ENCODE measurements around the gene NCAM2.

NCAM2 gene

GRCh38 chr21:21434944-21435343 is 436.7 kb downstream of the NCAM2 start:
- no peaks in the 10 kb centered on the region for H3K36me3 ChIP-seq (ENCODE audit: insufficient read depth, low read length)
- H3K79me2 ChIP-seq (ENCODE audit: insufficient read depth, low read length): no peaks in the 10 kb centered on the region
- no peaks in the 10 kb centered on the region for H3K27me3 ChIP-seq (ENCODE audit: insufficient read depth, low read length, poor library complexity, severe bottlenecking)
- H3F3A ChIP-seq (ENCODE audit: low read depth): no peaks in the 10 kb centered on the region
- no peak overlapping the region for H3K4me2 ChIP-seq (ENCODE audit: low read depth, low read length, poor library complexity, severe bottlenecking)
- H3K9me3 ChIP-seq (ENCODE audit: insufficient read depth, low read depth, low read length): no peaks in the 10 kb centered on the region
- H3K4me3 ChIP-seq (ENCODE audit: low read length, poor library complexity, severe bottlenecking): no peak overlapping the region
- H2AFZ ChIP-seq (ENCODE audit: low read length): no peak overlapping the region
- H3K9ac ChIP-seq (ENCODE audit: low read depth, low read length, poor library complexity, severe bottlenecking): no peak overlapping the region
- no peaks in the 10 kb centered on the region for H3K9me2 ChIP-seq (replicated peaks; ENCODE audit: low read depth, low read length)
- no peak for TF ChIP-seq EZH2phosphoT487 (IDR thresholded peaks at IDR 0.05; ENCODE audit: borderline replicate concordance)
- TF ChIP-seq, protein P1, sequence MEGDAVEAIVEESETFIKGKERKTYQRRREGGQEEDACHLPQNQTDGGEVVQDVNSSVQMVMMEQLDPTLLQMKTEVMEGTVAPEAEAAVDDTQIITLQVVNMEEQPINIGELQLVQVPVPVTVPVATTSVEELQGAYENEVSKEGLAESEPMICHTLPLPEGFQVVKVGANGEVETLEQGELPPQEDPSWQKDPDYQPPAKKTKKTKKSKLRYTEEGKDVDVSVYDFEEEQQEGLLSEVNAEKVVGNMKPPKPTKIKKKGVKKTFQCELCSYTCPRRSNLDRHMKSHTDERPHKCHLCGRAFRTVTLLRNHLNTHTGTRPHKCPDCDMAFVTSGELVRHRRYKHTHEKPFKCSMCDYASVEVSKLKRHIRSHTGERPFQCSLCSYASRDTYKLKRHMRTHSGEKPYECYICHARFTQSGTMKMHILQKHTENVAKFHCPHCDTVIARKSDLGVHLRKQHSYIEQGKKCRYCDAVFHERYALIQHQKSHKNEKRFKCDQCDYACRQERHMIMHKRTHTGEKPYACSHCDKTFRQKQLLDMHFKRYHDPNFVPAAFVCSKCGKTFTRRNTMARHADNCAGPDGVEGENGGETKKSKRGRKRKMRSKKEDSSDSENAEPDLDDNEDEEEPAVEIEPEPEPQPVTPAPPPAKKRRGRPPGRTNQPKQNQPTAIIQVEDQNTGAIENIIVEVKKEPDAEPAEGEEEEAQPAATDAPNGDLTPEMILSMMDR (conservative IDR thresholded peaks at IDR 0.05; ENCODE audit: low read length): no peak
- no peaks in the 10 kb centered on the region for H3K4me1 ChIP-seq (ENCODE audit: insufficient read depth, low read length, poor library complexity, severe bottlenecking)
- no peaks in the 10 kb centered on the region for H4K20me1 ChIP-seq (ENCODE audit: insufficient read depth, low read length, poor library complexity, severe bottlenecking)

DNA sequence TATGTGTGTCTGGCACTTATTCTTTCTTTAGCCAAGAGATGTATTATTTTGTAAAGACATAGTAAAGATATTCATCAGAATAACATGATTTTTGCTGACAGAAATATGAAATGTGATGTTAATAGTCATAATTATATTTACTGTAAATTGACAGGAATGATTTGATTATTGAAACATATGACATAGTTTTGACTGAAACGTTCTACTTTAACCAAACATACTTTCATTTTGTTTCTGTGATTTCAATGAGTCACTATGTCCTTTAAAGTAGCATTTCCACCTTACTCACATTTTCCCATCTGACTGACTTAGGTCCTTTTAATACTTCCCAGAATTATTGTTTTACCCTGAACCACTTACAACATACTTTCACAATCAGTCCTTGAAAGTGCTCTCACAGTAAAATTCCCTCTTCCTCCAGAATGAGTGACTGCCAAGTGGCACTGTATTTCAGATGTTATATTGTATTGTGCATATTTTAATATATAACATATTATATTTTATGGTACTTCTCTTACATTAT is 437.9 kb downstream of the NCAM2 start:
- no peak overlapping the region for H2AFZ ChIP-seq (ENCODE audit: low read length)
- H3K9me2 ChIP-seq (replicated peaks; ENCODE audit: low read depth, low read length): no peaks in the 10 kb centered on the region
- no peak overlapping the region for H3K9ac ChIP-seq (ENCODE audit: low read depth, low read length, poor library complexity, severe bottlenecking)
- H3K4me2 ChIP-seq (ENCODE audit: low read depth, low read length, poor library complexity, severe bottlenecking): no peak overlapping the region
- H3K36me3 ChIP-seq (ENCODE audit: insufficient read depth, low read length): no peaks in the 10 kb centered on the region
- H4K20me1 ChIP-seq (ENCODE audit: insufficient read depth, low read length, poor library complexity, severe bottlenecking): no peaks in the 10 kb centered on the region
- H3K79me2 ChIP-seq (ENCODE audit: insufficient read depth, low read length): no peaks in the 10 kb centered on the region
- H3K9me3 ChIP-seq (ENCODE audit: insufficient read depth, low read depth, low read length): no peaks in the 10 kb centered on the region
- no peaks in the 10 kb centered on the region for H3K4me1 ChIP-seq (ENCODE audit: insufficient read depth, low read length, poor library complexity, severe bottlenecking)
- H3F3A ChIP-seq (ENCODE audit: low read depth): no peaks in the 10 kb centered on the region
- H3K4me3 ChIP-seq (ENCODE audit: low read length, poor library complexity, severe bottlenecking): no peak overlapping the region
- TF ChIP-seq EZH2phosphoT487 (IDR thresholded peaks at IDR 0.05; ENCODE audit: borderline replicate concordance): no peak
- TF ChIP-seq, protein P1 (conservative IDR thresholded peaks at IDR 0.05; ENCODE audit: low read length): no peak
- H3K27me3 ChIP-seq (ENCODE audit: insufficient read depth, low read length, poor library complexity, severe bottlenecking): no peaks in the 10 kb centered on the region

GRCh38 chr21:21439761-21440160 is 441.6 kb downstream of the NCAM2 start:
- Histone ChIP-seq H3K79me2 (ENCODE audit: insufficient read depth, low read length) (no peaks in the 10 kb centered on the region), H3K27me3 (ENCODE audit: insufficient read depth, low read length, poor library complexity, severe bottlenecking) (no peaks in the 10 kb centered on the region), H3K4me3 (ENCODE audit: low read length, poor library complexity, severe bottlenecking) (no peak overlapping the region), H3K9me2 (replicated peaks; ENCODE audit: low read depth, low read length) (no peaks in the 10 kb centered on the region), H2AFZ (ENCODE audit: low read length) (no peak overlapping the region), H3K9me3 (ENCODE audit: insufficient read depth, low read depth, low read length) (no peaks in the 10 kb centered on the region), H3K9ac (ENCODE audit: low read depth, low read length, poor library complexity, severe bottlenecking) (no peak overlapping the region), H4K20me1 (ENCODE audit: insufficient read depth, low read length, poor library complexity, severe bottlenecking) (no peaks in the 10 kb centered on the region), H3F3A (ENCODE audit: low read depth) (no peaks in the 10 kb centered on the region), H3K36me3 (ENCODE audit: insufficient read depth, low read length) (no peaks in the 10 kb centered on the region), H3K4me2 (ENCODE audit: low read depth, low read length, poor library complexity, severe bottlenecking) (no peak overlapping the region), H3K4me1 (ENCODE audit: insufficient read depth, low read length, poor library complexity, severe bottlenecking) (no peaks in the 10 kb centered on the region)
- TF ChIP-seq, protein P1 (conservative IDR thresholded peaks at IDR 0.05; ENCODE audit: low read length): no peak
- no peak for TF ChIP-seq EZH2phosphoT487 (IDR thresholded peaks at IDR 0.05; ENCODE audit: borderline replicate concordance)

All from Loucy (cell line).